ENCODE measurements around the gene IGIP. TPM values are rescaled to one million over a fixed set of nuclear protein-coding genes. Genes with fewer than 3 reads are reported as not detected.

Gene IGIP
- total RNA-seq, 1 donor from 2014 or later, result 1.1 TPM

DNA sequence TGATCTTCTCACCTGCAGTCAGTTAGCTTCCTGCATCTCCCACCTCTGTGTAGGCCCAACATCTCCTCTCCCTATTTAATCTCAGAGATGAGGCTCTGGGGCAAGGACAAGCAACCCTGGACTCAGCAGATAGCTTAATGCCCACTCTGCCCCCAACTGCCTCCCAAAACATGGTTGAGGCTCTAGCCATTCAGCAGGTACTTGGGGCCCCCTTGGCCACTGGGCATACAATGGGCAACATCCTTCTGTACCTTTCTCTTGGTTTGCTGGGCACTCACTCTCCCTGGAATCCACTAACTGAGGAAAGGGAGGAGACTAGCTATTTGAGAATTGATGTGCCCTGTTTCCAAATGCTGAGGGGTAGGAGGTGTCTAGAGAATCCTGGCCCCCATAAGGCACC is 9.4 kb downstream of the IGIP start:
- Mint-ChIP-seq H3K36me3 (ENCODE audit: low read depth) (no peaks in the 10 kb centered on the region), H3K4me1 (no peaks in the 10 kb centered on the region), H3K4me3 (no peak overlapping the region), H3K27ac (ENCODE audit: unreplicated experiment) (no peak overlapping the region), H3K27me3 (ENCODE audit: low read depth) (peaks cover 4% of the 10 kb centered on the region), H3K9me3 (no peaks in the 10 kb centered on the region)
- DNase-seq (ENCODE audit: low read depth, low spot score), result no peak
- TF ChIP-seq CTCF (conservative IDR thresholded peaks at IDR 0.05), result no peak

DNA sequence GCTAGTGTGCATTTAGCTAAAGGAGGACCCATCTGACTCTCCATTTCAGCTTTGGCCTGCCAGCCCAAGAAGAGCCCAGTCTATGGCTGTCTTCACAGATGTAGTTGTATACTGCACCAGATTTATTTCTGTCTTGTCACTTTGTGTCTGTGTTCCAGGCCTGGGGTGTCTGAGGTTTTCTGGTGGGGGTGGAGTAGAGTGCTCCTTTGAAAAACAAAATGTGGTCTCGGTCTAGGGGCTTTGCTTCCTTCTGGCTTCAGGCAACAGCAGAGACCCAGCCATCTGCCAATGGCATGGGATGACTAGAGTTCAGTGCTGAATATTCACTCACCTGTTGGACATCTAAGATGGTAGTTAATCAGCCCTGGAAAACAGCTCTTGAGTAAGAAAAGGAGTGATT is 10.9 kb downstream of the IGIP start:
- H3K4me3 Mint-ChIP-seq, result no peak overlapping the region
- H3K27me3 Mint-ChIP-seq (ENCODE audit: low read depth), result peaks cover 15% of the 10 kb centered on the region
- no peaks in the 10 kb centered on the region for H3K4me1 Mint-ChIP-seq
- no peak for TF ChIP-seq CTCF (conservative IDR thresholded peaks at IDR 0.05)
- no peak overlapping the region for H3K27ac Mint-ChIP-seq (ENCODE audit: unreplicated experiment)
- DNase-seq (ENCODE audit: low read depth, low spot score), result no peak
- H3K36me3 Mint-ChIP-seq (ENCODE audit: low read depth), result no peaks in the 10 kb centered on the region
- no peaks in the 10 kb centered on the region for H3K9me3 Mint-ChIP-seq

- TF ChIP-seq CTCF (conservative IDR thresholded peaks at IDR 0.05), result no peak
- no peaks in the 10 kb centered on the region for H3K36me3 Mint-ChIP-seq (ENCODE audit: low read depth)
- H3K27ac Mint-ChIP-seq (ENCODE audit: unreplicated experiment), result no peak overlapping the region
- no peaks in the 10 kb centered on the region for H3K9me3 Mint-ChIP-seq
- DNase-seq (ENCODE audit: low read depth, low spot score), result no peak
- peaks cover 10% of the 10 kb centered on the region for H3K4me1 Mint-ChIP-seq
- peaks cover 32% of the 10 kb centered on the region for H3K27me3 Mint-ChIP-seq (ENCODE audit: low read depth)
- H3K4me3 Mint-ChIP-seq, result no peak overlapping the region
These were observed 14.7 kb downstream of the IGIP start for GRCh38 chr5:140140435-140140834.

GRCh38 chr5:140141241-140141640 is 15.5 kb downstream of the IGIP start:
- no peak overlapping the region for H3K4me3 Mint-ChIP-seq
- peaks cover 40% of the 10 kb centered on the region for H3K27me3 Mint-ChIP-seq (ENCODE audit: low read depth)
- H3K4me1 Mint-ChIP-seq, result peaks cover 12% of the 10 kb centered on the region
- no peaks in the 10 kb centered on the region for H3K9me3 Mint-ChIP-seq
- no peak overlapping the region for H3K27ac Mint-ChIP-seq (ENCODE audit: unreplicated experiment)
- no peaks in the 10 kb centered on the region for H3K36me3 Mint-ChIP-seq (ENCODE audit: low read depth)
- no peak for DNase-seq (ENCODE audit: low read depth, low spot score)
- no peak for TF ChIP-seq CTCF (conservative IDR thresholded peaks at IDR 0.05)

DNA sequence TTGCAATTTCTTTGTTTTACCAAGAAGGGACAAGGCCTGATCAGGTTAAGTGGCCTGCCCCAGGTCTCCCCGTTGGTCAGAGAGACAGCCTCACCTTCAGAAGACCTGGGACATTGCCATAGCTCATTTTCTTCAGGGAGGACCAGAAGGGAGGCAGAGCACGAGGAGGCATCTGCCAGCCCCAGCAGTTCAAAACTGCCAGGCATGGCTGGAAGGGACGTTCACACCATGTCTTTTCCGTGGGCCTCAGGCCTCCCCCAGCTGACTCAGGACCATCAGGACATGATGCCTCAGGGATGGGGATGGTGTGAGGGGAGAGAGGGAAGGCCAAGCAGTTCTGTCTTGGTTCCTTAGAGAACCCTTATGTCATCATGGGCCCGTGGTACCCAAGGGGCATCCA is 16.5 kb downstream of the IGIP start:
- no peak for TF ChIP-seq CTCF (conservative IDR thresholded peaks at IDR 0.05)
- H3K9me3 Mint-ChIP-seq, result no peaks in the 10 kb centered on the region
- H3K4me3 Mint-ChIP-seq, result no peak overlapping the region
- H3K36me3 Mint-ChIP-seq (ENCODE audit: low read depth), result no peaks in the 10 kb centered on the region
- peaks cover 50% of the 10 kb centered on the region for H3K27me3 Mint-ChIP-seq (ENCODE audit: low read depth)
- peaks cover 12% of the 10 kb centered on the region for H3K4me1 Mint-ChIP-seq
- no peak for DNase-seq (ENCODE audit: low read depth, low spot score)
- no peak overlapping the region for H3K27ac Mint-ChIP-seq (ENCODE audit: unreplicated experiment)

GRCh38 chr5:140142856-140143255 is 17.1 kb downstream of the IGIP start:
- DNase-seq (ENCODE audit: low read depth, low spot score), result no peak

More at GRCh38 chr5:140142856-140143255, 17.1 kb downstream of the IGIP start:
- no peak overlapping the region for H3K27ac Mint-ChIP-seq (ENCODE audit: unreplicated experiment)
- no peak for TF ChIP-seq CTCF (conservative IDR thresholded peaks at IDR 0.05)
- no peaks in the 10 kb centered on the region for H3K9me3 Mint-ChIP-seq
- no peak overlapping the region for H3K4me3 Mint-ChIP-seq
- no peaks in the 10 kb centered on the region for H3K36me3 Mint-ChIP-seq (ENCODE audit: low read depth)
- peaks cover 12% of the 10 kb centered on the region for H3K4me1 Mint-ChIP-seq
- peaks cover 56% of the 10 kb centered on the region for H3K27me3 Mint-ChIP-seq (ENCODE audit: low read depth)
